Glutamatergic neuron (in vitro differentiated cells): Measurements from ENCODE around the gene GPHN. TPM values are rescaled to one million over a fixed set of nuclear protein-coding genes. Genes with fewer than 3 reads are reported as not detected.
"Not testable (repeated sequence)": the region's sequence is repeated elsewhere in the genome, so short reads cannot be mapped to it uniquely, and the experiment has no call there.

Experiments
- DNase-seq: peaks from one replicate; pipeline ENCODE4 v3.0.0; 2022
- H3K27ac Mint-ChIP-seq: one replicate; pipeline ENCODE4 v1.8.0; 2020; ENCODE audit warnings: mild to moderate bottlenecking, mixed read lengths, inconsistent platforms; ENCODE audit not compliant: unreplicated experiment
- H3K27me3 Mint-ChIP-seq: one replicate; pipeline ENCODE4 v1.8.0; 2020; ENCODE audit warnings: mild to moderate bottlenecking, moderate library complexity, mixed read lengths, inconsistent platforms; ENCODE audit not compliant: unreplicated experiment
- H3K36me3 Mint-ChIP-seq: one replicate; pipeline ENCODE4 v1.8.0; 2020; ENCODE audit warnings: mild to moderate bottlenecking, mixed read lengths, inconsistent platforms; ENCODE audit not compliant: unreplicated experiment
- H3K4me1 Mint-ChIP-seq: one replicate; pipeline ENCODE4 v1.8.0; 2020; ENCODE audit warnings: mild to moderate bottlenecking, low read depth, mixed read lengths, inconsistent platforms; ENCODE audit not compliant: unreplicated experiment
- H3K4me3 Mint-ChIP-seq: one replicate; pipeline ENCODE4 v1.8.0; 2020; ENCODE audit warnings: mild to moderate bottlenecking, mixed read lengths, inconsistent platforms; ENCODE audit not compliant: unreplicated experiment
- H3K9me3 Mint-ChIP-seq: one replicate; pipeline ENCODE4 v1.8.0; 2020; ENCODE audit warnings: mild to moderate bottlenecking, moderate library complexity, mixed read lengths, inconsistent platforms; ENCODE audit not compliant: unreplicated experiment
- CTCF ChIP-seq: fragments of 200-600 bp; sonication (generic); IDR thresholded peaks from one replicate; pipeline ENCODE4 v1.5.0; 2021; ENCODE audit not compliant: partially characterized antibody, unreplicated experiment
- total RNA-seq: library from RNA; stranded (reverse); fragmentation: NEBNext Ultra II Directional; extraction: Animal tissue kit (Norgen Biotek cat#: 25700); gene quantifications from one replicate; pipeline ENCODE4 v1.2.1, GENCODE V29; 2021; ENCODE audit not compliant: unreplicated experiment

Gene GPHN
- total RNA-seq, 1 donor from 2014 or later = 29.8 TPM

GRCh38 chr14:66717561-66718140 lies 209.7 kb downstream of the GPHN start:
- H3K36me3 Mint-ChIP-seq = peaks cover 7% of the 10 kb centered on the region
- H3K9me3 Mint-ChIP-seq = peaks cover 1% of the 10 kb centered on the region
- no peak overlapping the region for H3K4me3 Mint-ChIP-seq
- no peak for DNase-seq
- no peak for TF ChIP-seq CTCF
- H3K4me1 Mint-ChIP-seq = peaks cover 7% of the 10 kb centered on the region
- no peak overlapping the region for H3K27ac Mint-ChIP-seq
- peaks cover 3% of the 10 kb centered on the region for H3K27me3 Mint-ChIP-seq

DNA sequence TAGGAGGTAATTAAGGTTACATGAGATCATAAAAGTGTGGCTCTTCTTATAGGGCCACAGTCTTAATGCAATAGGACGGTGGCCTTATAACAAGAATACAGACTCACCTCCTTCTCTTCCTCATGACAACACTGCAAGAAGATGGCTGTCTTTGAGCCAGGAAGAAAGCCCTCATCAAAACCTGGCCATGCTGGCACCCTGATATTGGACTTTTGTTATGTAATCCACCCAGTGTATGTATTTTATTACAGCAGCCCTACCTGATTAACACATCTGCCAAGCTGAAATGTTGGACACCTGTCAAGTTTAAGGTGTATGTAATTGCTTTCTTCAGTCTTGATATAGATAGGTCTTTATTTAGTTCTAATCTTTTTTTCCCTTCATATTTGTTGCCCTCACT lies 217.0 kb downstream of the GPHN start:
- Mint-ChIP-seq H3K36me3 (peaks cover 21% of the 10 kb centered on the region), H3K27ac (no peak overlapping the region), H3K9me3 (peaks cover 5% of the 10 kb centered on the region), H3K4me1 (no peaks in the 10 kb centered on the region), H3K4me3 (no peak overlapping the region), H3K27me3 (no peaks in the 10 kb centered on the region)
- no peak for DNase-seq
- no peak for TF ChIP-seq CTCF

DNA sequence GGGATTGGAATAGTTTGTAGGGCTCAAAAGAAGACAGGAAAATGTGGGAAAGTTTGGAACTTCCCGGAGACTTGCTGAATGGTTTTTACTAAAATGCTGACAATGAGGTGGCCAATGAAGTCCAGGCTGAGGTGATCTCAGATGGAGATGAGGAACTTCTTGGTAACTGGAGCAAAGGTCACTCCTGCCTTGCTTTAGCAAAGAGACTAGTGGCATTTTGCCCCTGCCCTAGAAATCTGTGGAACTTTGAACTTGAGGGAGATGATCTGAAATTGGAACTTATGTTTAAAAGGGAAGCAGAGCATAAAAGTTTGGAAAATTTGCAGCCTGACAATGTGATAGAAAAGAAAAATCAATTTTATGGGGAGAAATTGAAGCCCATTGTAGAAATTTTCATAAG lies 223.4 kb downstream of the GPHN start:
- H3K27ac Mint-ChIP-seq, H3K4me1 Mint-ChIP-seq, H3K27me3 Mint-ChIP-seq, DNase-seq, H3K4me3 Mint-ChIP-seq: not testable (repeated sequence)
- peaks cover 10% of the 10 kb centered on the region for H3K9me3 Mint-ChIP-seq
- H3K36me3 Mint-ChIP-seq = peaks cover 31% of the 10 kb centered on the region

- no peak for DNase-seq
- Mint-ChIP-seq H3K27ac (no peak overlapping the region), H3K36me3 (peaks cover 24% of the 10 kb centered on the region), H3K9me3 (peaks cover 5% of the 10 kb centered on the region), H3K4me3 (no peak overlapping the region), H3K27me3 (peaks cover 2% of the 10 kb centered on the region), H3K4me1 (no peaks in the 10 kb centered on the region)
- TF ChIP-seq CTCF = no peak
These were observed 227.9 kb downstream of the GPHN start for GRCh38 chr14:66735853-66736252.

DNA sequence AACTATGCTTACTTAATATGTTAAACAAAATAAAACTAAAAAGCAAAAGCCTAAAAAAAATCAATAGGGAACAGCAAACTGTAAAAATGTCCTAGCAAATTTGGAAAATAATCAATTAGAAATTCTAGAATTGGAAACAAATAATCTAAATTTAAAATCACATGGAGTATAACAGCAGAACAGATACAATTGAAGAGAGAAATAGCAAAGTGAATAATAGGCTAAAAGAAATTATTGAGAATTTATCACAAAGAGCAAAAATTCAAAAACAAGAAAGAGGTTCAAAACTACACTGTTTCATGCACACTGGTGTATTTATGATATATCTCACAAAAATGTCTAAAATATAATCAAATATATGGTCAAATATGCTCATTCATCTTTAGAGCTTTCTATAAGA lies 231.9 kb downstream of the GPHN start:
- Mint-ChIP-seq H3K4me3 (no peak overlapping the region), H3K9me3 (no peaks in the 10 kb centered on the region), H3K27ac (no peak overlapping the region), H3K4me1 (no peaks in the 10 kb centered on the region), H3K36me3 (peaks cover 16% of the 10 kb centered on the region), H3K27me3 (no peaks in the 10 kb centered on the region)
- DNase-seq = no peak
- no peak for TF ChIP-seq CTCF
